Stimulated activated naive B cell treated with anti-CD40 and anti-IgM and Interleukin-4, amounts not matched to agents 10 μg/mL and 1 μg/mL and 100 μg/mL, for 72 hours (primary cell): ENCODE measurements around the gene MYL12B.
A peak's percentile ranks its signal among the peaks of the same experiment; 100 is the strongest.

ENCODE experiments used
- ATAC-seq, 2 donors: fragments of 150-1000 bp; cut with Tn5 transposase; replicated peaks; 2 replicates each; pipeline ENCODE4 v1.10.0; 2021; ENCODE audit warnings: moderate library complexity in 1 of 2
- DNase-seq: peaks from one replicate; pipeline ENCODE4 v3.0.0; 2021
- H3K27ac Mint-ChIP-seq: one replicate; pipeline ENCODE4 v1.8.0; 2022; ENCODE audit warnings: mild to moderate bottlenecking, mixed read lengths
- H3K27me3 Mint-ChIP-seq, 2 donors: one replicate each; pipeline ENCODE4 v1.8.0; 2022; ENCODE audit warnings: mixed read lengths in 2 of 2
- H3K36me3 Mint-ChIP-seq, 2 donors: one replicate each; pipeline ENCODE4 v1.8.0; 2022; ENCODE audit warnings: mixed read lengths in 2 of 2, mild to moderate bottlenecking in 1 of 2
- H3K4me1 Mint-ChIP-seq, 2 donors: one replicate each; pipeline ENCODE4 v1.8.0; 2022; ENCODE audit warnings: mixed read lengths in 2 of 2, mild to moderate bottlenecking in 1 of 2
- H3K4me3 Mint-ChIP-seq, 2 donors: one replicate each; pipeline ENCODE4 v1.8.0; 2022; ENCODE audit warnings: mild to moderate bottlenecking in 2 of 2, mixed read lengths in 2 of 2, moderate library complexity in 1 of 2
- H3K9me3 Mint-ChIP-seq, 2 donors: one replicate each; pipeline ENCODE4 v1.8.0; 2022; ENCODE audit warnings: mixed read lengths in 2 of 2, mild to moderate bottlenecking in 1 of 2

Gene MYL12B

DNA sequence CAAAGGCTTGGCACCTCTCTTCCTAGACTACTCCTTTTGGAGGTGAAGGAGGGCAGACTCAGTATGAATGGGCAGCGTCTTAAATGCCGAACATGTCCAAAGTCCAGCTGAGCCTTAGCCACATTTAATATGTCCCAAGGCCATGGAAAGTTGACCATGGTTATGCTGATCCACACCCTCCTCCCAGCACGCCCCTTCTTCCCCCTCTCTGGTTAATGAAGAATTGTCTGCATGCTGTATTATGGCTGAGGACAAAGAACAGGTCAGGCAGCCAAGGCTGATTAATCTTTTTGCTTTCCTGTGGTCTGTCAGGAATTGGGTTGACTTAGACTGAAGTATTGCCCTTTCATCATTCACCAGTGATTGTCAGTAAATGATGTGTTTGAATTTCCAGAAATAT, 36.3 kb upstream of the MYL12B start:
- ATAC-seq = no peak
- Mint-ChIP-seq H3K9me3 (no peaks in the 10 kb centered on the region), H3K4me1 (no peaks in the 10 kb centered on the region), H3K4me3 (no peak overlapping the region), H3K27ac (no peak overlapping the region), H3K36me3 (no peaks in the 10 kb centered on the region), H3K27me3 (no peaks in the 10 kb centered on the region)
- DNase-seq = no peak

GRCh38 chr18:3226048-3226447, 35.9 kb upstream of the MYL12B start:
- DNase-seq = no peak
- H3K27me3 Mint-ChIP-seq = no peaks in the 10 kb centered on the region
- no peaks in the 10 kb centered on the region for H3K4me1 Mint-ChIP-seq
- H3K36me3 Mint-ChIP-seq = no peaks in the 10 kb centered on the region
- ATAC-seq = no peak
- no peak overlapping the region for H3K27ac Mint-ChIP-seq
- H3K4me3 Mint-ChIP-seq = no peak overlapping the region
- no peaks in the 10 kb centered on the region for H3K9me3 Mint-ChIP-seq

- no peaks in the 10 kb centered on the region for H3K9me3 Mint-ChIP-seq
- no peak overlapping the region for H3K4me3 Mint-ChIP-seq
- H3K27me3 Mint-ChIP-seq = no peaks in the 10 kb centered on the region
- no peaks in the 10 kb centered on the region for H3K4me1 Mint-ChIP-seq
- no peak for ATAC-seq
- H3K36me3 Mint-ChIP-seq = no peaks in the 10 kb centered on the region
- DNase-seq = no peak
- no peak overlapping the region for H3K27ac Mint-ChIP-seq
Measured at GRCh38 chr18:3230401-3231334, 31.3 kb upstream of the MYL12B start.

DNA sequence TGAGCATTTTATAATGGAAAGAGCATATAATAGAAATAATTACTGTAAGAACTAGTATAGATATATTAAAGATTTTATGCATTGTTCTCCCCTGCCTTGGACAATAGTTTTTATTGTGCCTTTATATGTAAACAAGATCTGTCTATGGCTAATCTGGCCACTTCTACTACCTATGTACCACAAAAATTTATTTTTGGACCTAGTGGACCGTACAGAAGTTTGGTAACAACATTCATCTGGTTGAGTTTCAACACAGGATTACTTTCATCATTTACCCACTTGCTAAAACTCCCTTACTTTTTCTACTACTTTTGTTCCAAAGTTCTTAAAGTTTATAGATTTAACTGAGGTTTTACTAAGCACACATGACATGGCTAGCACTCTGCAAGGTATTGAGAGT, 28.9 kb upstream of the MYL12B start:
- Mint-ChIP-seq H3K27ac (no peak overlapping the region), H3K4me1 (no peaks in the 10 kb centered on the region), H3K4me3 (no peak overlapping the region), H3K36me3 (no peaks in the 10 kb centered on the region), H3K27me3 (no peaks in the 10 kb centered on the region), H3K9me3 (no peaks in the 10 kb centered on the region)
- DNase-seq = no peak
- no peak for ATAC-seq

- H3K4me3 Mint-ChIP-seq = no peak overlapping the region
- H3K27ac Mint-ChIP-seq = no peak overlapping the region
- no peak for DNase-seq
- H3K4me1 Mint-ChIP-seq = peaks cover 0 to 2% of the 10 kb centered on the region in 2 donors
- ATAC-seq = no peak
- H3K9me3 Mint-ChIP-seq = no peaks in the 10 kb centered on the region
- no peaks in the 10 kb centered on the region for H3K27me3 Mint-ChIP-seq
- no peaks in the 10 kb centered on the region for H3K36me3 Mint-ChIP-seq
Measured at GRCh38 chr18:3233433-3234168, 28.3 kb upstream of the MYL12B start.

- H3K9me3 Mint-ChIP-seq = no peaks in the 10 kb centered on the region
- DNase-seq (no peak), ATAC-seq (no peak)
- peaks cover 0 to 4% of the 10 kb centered on the region in 2 donors for H3K36me3 Mint-ChIP-seq
- H3K27me3 Mint-ChIP-seq = no peaks in the 10 kb centered on the region
- H3K27ac Mint-ChIP-seq = no peak overlapping the region
- no peak overlapping the region for H3K4me3 Mint-ChIP-seq
- peaks cover 0 to 6% of the 10 kb centered on the region in 2 donors for H3K4me1 Mint-ChIP-seq
Measured at GRCh38 chr18:3234457-3234856, 27.5 kb upstream of the MYL12B start.

GRCh38 chr18:3235846-3236245, 26.1 kb upstream of the MYL12B start:
- Mint-ChIP-seq H3K4me1 (peaks cover 0 to 6% of the 10 kb centered on the region in 2 donors), H3K4me3 (no peak overlapping the region), H3K27me3 (no peaks in the 10 kb centered on the region), H3K36me3 (peaks cover 6 to 10% of the 10 kb centered on the region in 2 donors), H3K9me3 (peaks cover 5% of the 10 kb centered on the region in 2 donors), H3K27ac (no peak overlapping the region)
- DNase-seq = no peak
- ATAC-seq = peak; percentile 57 to 63

GRCh38 chr18:3236470-3236869, 25.5 kb upstream of the MYL12B start:
- no peak overlapping the region for H3K27ac Mint-ChIP-seq
- H3K4me3 Mint-ChIP-seq = no peak overlapping the region
- ATAC-seq = no peak
- peaks cover 5 to 6% of the 10 kb centered on the region in 2 donors for H3K9me3 Mint-ChIP-seq
- H3K4me1 Mint-ChIP-seq = peaks cover 0 to 6% of the 10 kb centered on the region in 2 donors
- no peak for DNase-seq
- H3K27me3 Mint-ChIP-seq = no peaks in the 10 kb centered on the region
- peaks cover 8 to 15% of the 10 kb centered on the region in 2 donors for H3K36me3 Mint-ChIP-seq

- Mint-ChIP-seq H3K27me3 (no peaks in the 10 kb centered on the region), H3K4me1 (peaks cover 0 to 6% of the 10 kb centered on the region in 2 donors), H3K27ac (no peak overlapping the region), H3K4me3 (no peak overlapping the region), H3K9me3 (peaks cover 7 to 15% of the 10 kb centered on the region in 2 donors), H3K36me3 (peaks cover 14 to 28% of the 10 kb centered on the region in 2 donors)
- ATAC-seq (no peak), DNase-seq (no peak)
Measured at GRCh38 chr18:3238742-3239141, 23.2 kb upstream of the MYL12B start.

DNA sequence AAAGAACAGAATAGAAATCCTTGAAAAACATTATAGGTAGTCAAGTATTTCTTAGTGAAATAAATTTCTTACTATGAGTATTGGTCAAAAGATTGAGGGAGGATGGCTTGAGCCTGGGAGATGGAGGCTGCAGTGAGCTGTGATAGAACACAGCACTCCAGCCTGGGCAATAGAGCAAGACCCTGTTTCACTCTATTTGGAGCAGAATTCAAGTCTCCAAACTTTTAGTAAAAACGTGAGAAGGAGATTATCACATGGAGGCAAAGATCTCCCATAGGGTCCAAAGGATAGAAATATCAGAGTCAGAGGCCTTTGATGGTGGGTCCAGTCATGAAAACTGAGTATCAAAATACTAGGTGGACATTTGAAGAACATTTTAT, 16.8 kb upstream of the MYL12B start:
- DNase-seq (no peak), ATAC-seq (no peak)
- Mint-ChIP-seq H3K27me3 (no peaks in the 10 kb centered on the region), H3K27ac (peak overlapping the region; percentile 69), H3K4me1 (peaks cover 13 to 27% of the 10 kb centered on the region in 2 donors), H3K9me3 (peaks cover 7 to 15% of the 10 kb centered on the region in 2 donors), H3K36me3 (peaks cover 24 to 33% of the 10 kb centered on the region in 2 donors), H3K4me3 (peak overlapping the region; percentile 87 to 89)

DNA sequence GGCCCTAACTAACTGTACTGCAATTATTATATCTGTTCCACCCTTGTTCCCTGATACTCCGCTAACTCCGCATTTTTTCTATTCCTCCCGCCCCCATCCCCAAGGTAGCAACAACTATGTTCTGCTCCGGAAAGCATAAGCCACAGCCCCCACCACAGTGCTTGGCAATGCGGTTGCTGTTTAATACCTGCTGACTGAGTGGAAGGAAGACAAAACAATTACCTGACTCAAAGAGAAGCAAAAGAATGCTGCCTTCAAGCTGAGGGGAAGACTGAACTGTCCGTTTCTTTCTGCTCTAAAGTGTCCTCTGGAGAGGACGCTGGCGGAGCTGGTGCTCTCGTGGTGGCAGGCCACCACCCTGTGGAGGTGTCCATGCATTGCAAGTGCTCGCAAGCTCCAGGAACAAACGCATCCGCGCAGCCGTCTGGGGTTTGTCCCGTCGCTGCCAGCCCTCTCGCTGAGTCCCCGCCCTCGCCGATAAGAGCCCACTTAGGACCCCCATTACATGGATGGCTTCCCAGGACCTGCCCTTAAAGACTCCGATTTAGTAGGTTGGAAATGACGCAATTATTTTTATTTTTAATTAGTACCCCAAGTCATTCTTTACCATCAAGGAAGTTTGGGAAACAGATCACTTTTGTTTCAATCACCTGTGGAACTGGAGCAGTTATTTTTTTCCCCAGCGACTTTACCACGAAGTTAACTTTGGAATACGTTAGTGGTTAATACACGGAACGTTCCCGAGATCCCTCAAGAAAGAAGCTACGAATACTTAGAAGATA, 15.9 kb upstream of the MYL12B start:
- Mint-ChIP-seq H3K36me3 (peaks cover 23 to 32% of the 10 kb centered on the region in 2 donors), H3K4me1 (peaks cover 15 to 34% of the 10 kb centered on the region in 2 donors), H3K27ac (peak overlapping the region; percentile 99), H3K9me3 (peaks cover 2 to 9% of the 10 kb centered on the region in 2 donors), H3K27me3 (no peaks in the 10 kb centered on the region), H3K4me3 (peak overlapping the region; percentile 87 to 89)
- DNase-seq = peak; percentile 81
- peak; percentile 65 to 66 for ATAC-seq

DNA sequence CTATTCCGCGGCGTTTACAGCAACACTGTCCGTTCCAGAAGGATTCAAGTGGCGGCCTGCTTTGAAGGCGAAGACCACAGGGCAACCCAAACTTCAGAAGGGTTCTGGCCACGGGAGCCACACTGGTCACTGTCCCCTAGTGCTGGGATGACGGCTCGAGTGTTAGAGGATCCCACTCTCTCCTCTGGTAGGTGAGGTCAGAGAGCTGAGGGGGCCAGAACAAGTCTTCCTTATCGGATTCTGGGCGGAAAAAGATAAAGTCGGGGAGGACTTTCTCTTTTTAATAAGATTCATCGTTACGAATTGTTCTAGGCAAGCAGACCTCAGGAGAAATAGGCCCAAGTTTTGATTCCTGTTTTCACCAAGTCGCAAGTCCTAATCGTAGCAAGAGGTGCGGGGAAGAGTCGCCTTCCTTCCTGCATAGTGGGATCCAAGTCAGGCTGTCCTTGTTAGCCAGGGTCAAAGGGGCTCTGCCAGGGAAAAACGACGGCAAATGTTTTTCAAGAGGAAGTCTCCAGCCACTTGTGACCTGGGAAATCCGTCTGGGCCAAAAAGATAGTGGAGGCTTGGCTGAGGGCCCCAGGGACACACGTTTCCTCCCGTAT, 15.2 kb upstream of the MYL12B start:
- Mint-ChIP-seq H3K4me3 (peak overlapping the region; percentile 87 to 89), H3K9me3 (peaks cover 2 to 7% of the 10 kb centered on the region in 2 donors), H3K36me3 (peaks cover 22 to 26% of the 10 kb centered on the region in 2 donors), H3K27ac (peak overlapping the region; percentile 99), H3K4me1 (peaks cover 15 to 36% of the 10 kb centered on the region in 2 donors), H3K27me3 (no peaks in the 10 kb centered on the region)
- ATAC-seq (peak; percentile 9 to 10), DNase-seq (no peak)

DNA sequence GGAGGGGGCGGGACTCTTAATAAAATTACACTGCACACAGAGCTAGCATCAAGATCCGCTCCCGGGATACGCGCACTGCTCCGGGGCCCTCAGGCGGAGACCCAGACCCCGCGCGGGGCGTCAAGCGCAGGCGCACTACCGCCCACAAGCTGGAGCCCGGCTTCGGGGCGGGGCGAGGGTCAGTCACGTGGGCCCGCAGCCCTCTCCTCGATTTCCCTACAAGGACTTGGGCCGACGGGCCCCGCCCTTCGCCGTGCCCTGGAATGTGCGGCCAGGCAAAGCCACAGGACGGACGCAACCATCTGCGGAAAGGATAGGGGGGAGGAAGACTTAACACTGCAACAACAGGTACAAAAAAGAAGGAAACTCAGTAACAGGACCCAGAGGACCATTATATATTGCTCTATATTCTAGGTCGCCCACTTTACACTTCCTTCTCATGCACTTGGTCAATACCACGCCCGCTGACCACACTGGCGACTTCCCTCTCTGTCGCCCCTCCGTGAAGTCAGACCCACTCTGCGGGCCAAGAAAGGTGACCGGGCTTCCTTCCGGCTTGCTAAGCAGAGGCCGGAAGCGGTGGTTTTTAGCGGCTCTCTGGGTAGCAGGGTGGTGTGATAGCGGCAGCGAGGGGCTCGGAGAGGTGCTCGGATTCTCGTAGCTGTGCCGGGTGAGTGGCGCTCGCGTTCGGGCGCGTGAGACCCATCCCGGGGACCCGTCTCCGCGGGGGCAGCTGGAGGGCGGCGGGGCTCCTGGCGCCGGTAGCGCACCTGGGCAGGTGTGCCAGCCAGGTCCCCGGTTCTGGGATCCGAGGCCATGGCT, 14.5 kb upstream of the MYL12B start, which contains the start of gene MYL12A:
Gene MYL12A (plus strand): TSS at position 562 of the 822 bp plus-strand sequence. CDS start 5,447 bp downstream, outside the sequence.
- Mint-ChIP-seq H3K9me3 (no peaks in the 10 kb centered on the region), H3K4me1 (peaks cover 18 to 40% of the 10 kb centered on the region in 2 donors), H3K27ac (peak within 1 kb of the TSS; percentile 99)

More for the DNA sequence above, 14.5 kb upstream of the MYL12B start, which contains the start of gene MYL12A:
- peak within 1 kb of the TSS; percentile 87 to 89 for H3K4me3 Mint-ChIP-seq
- DNase-seq = peak; percentile 98
- no peaks in the 10 kb centered on the region for H3K27me3 Mint-ChIP-seq
- peaks cover 16 to 19% of the 10 kb centered on the region in 2 donors for H3K36me3 Mint-ChIP-seq
- ATAC-seq = peak; percentile 81 to 86
